ENCODE measurements around the gene AIP. TPM values are rescaled to one million over a fixed set of nuclear protein-coding genes. Genes with fewer than 3 reads are reported as not detected.

AIP gene
- total RNA-seq, 1 experiment from 2014 or later = 35.6 TPM

GRCh38 chr11:67452141-67452952, 30.5 kb upstream of the AIP start, which contains the start of gene GPR152:
Gene GPR152 (minus strand): TSS chr11:67452729. CDS start chr11:67452724, 5 bp downstream.
- DNase-seq = no peak
- H3K79me1 ChIP-seq (ENCODE audit: insufficient read depth, low read depth, low read length, poor library complexity, severe bottlenecking) = no peaks in the 10 kb centered on the region
- H2BK15ac ChIP-seq (ENCODE audit: low read depth, low read length) = no peak within 1 kb of the TSS
- H2BK12ac ChIP-seq (ENCODE audit: insufficient read length, low read depth, low read length) = no peak within 1 kb of the TSS
- H3K23ac ChIP-seq (ENCODE audit: insufficient read length, low read depth, low read length) = no peak within 1 kb of the TSS
- peaks cover 5% of the 10 kb centered on the region for H3K23me2 ChIP-seq (ENCODE audit: insufficient read length, low read depth, low read length, poor library complexity, severe bottlenecking)
- Mint-ChIP-seq H3K27ac (peak within 1 kb of the TSS in 1 of 3 experiments; percentile 68; a peak in 1 of 7 replicates), H3K9me3 (no peaks in the 10 kb centered on the region; a peak in 1 of 5 replicates), H3K36me3 (ENCODE audit: insufficient read depth in 1 of 3, low read depth in 3 of 3) (no peaks in the 10 kb centered on the region; a peak in 1 of 7 replicates), H3K27me3 (ENCODE audit: low read depth) (peaks cover 13% of the 10 kb centered on the region), H3K4me3 (peak within 1 kb of the TSS in 1 of 2 experiments; percentile 45; a peak in 1 of 5 replicates), H3K4me1 (0 out of 4 replicates have a peak, but pooled peaks cover 2 to 4% of the 10 kb centered on the region in 2 experiments)
- no peak within 1 kb of the TSS for H2AFZ ChIP-seq (ENCODE audit: low read length)
- H4K91ac ChIP-seq (ENCODE audit: insufficient read length, low read depth, low read length) = no peak within 1 kb of the TSS
- no peak within 1 kb of the TSS for H3T11ph ChIP-seq (ENCODE audit: low read length)
- H3K9ac ChIP-seq (ENCODE audit: extremely low read depth, insufficient read length, low read length) = no peak within 1 kb of the TSS
- no peak within 1 kb of the TSS for H2AK5ac ChIP-seq (ENCODE audit: insufficient read length, low read length)
- no peak within 1 kb of the TSS for H3K56ac ChIP-seq (ENCODE audit: insufficient read length, low read depth, low read length)
- H3K4ac ChIP-seq (ENCODE audit: low read depth, low read length) = no peak within 1 kb of the TSS
- H2BK20ac ChIP-seq (ENCODE audit: low read depth, low read length, poor library complexity, severe bottlenecking) = no peak within 1 kb of the TSS
- no CpG with 5 or more reads among the region's 33 CpGs for WGBS (ENCODE audit: extremely low coverage, insufficient read length, low lambda C conversion rate)
- no peaks in the 10 kb centered on the region for H3K27me3 ChIP-seq (ENCODE audit: insufficient read depth, low read length)
- H3K79me2 ChIP-seq (ENCODE audit: insufficient read depth, low read length) = no peaks in the 10 kb centered on the region
- TF ChIP-seq, protein P1, sequence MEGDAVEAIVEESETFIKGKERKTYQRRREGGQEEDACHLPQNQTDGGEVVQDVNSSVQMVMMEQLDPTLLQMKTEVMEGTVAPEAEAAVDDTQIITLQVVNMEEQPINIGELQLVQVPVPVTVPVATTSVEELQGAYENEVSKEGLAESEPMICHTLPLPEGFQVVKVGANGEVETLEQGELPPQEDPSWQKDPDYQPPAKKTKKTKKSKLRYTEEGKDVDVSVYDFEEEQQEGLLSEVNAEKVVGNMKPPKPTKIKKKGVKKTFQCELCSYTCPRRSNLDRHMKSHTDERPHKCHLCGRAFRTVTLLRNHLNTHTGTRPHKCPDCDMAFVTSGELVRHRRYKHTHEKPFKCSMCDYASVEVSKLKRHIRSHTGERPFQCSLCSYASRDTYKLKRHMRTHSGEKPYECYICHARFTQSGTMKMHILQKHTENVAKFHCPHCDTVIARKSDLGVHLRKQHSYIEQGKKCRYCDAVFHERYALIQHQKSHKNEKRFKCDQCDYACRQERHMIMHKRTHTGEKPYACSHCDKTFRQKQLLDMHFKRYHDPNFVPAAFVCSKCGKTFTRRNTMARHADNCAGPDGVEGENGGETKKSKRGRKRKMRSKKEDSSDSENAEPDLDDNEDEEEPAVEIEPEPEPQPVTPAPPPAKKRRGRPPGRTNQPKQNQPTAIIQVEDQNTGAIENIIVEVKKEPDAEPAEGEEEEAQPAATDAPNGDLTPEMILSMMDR (conservative IDR thresholded peaks at IDR 0.05) = no peak
- no peak within 1 kb of the TSS; the same call in 1 of the 2 replicates for H3K14ac ChIP-seq (ENCODE audit: insufficient read depth, low read length)
- no peak within 1 kb of the TSS for H3K27ac ChIP-seq (ENCODE audit: insufficient read length, low read depth, low read length)
- no peak within 1 kb of the TSS for H2BK5ac ChIP-seq (ENCODE audit: insufficient read length, low read length)
- H3K9me3 ChIP-seq (ENCODE audit: control insufficient read depth, low read depth, low read length) = no peaks in the 10 kb centered on the region
- no peaks in the 10 kb centered on the region for H4K20me1 ChIP-seq (ENCODE audit: control insufficient read depth, insufficient read depth, insufficient read length)
- no peak within 1 kb of the TSS for H4K5ac ChIP-seq (ENCODE audit: insufficient read length, low read depth, low read length)
- H2BK120ac ChIP-seq (ENCODE audit: low read depth, low read length, poor library complexity, severe bottlenecking) = no peak within 1 kb of the TSS
- H3K4me2 ChIP-seq (ENCODE audit: insufficient read depth, insufficient read length, low read length) = no peak within 1 kb of the TSS
- no peak within 1 kb of the TSS for H3K18ac ChIP-seq (ENCODE audit: insufficient read length, low read depth, low read length)
- no peak within 1 kb of the TSS for H4K8ac ChIP-seq (replicated peaks; ENCODE audit: insufficient read length, low read depth, low read length)
- no peaks in the 10 kb centered on the region for H3K4me1 ChIP-seq (ENCODE audit: insufficient read depth, low read length)

Measured in H9 (cell line).